Ureter (tissue), 1 donor: ENCODE data around the gene NOP56. TPM values are rescaled to one million over a fixed set of nuclear protein-coding genes. Genes with fewer than 3 reads are reported as not detected.

Experiments used
- DNase-seq: peaks from one replicate; pipeline ENCODE4 v3.0.0-alpha.2; 2020; ENCODE audit warnings: low spot score
- total RNA-seq: library from RNA; stranded (reverse); gene quantifications from one replicate; pipeline ENCODE4 v1.2.4, GENCODE V29; 2023
- donor health status: DM: yes; HTN: yes; CAD: no.

NOP56 gene
- total RNA-seq, 1 donor from 2014 or later: 179 TPM

DNA sequence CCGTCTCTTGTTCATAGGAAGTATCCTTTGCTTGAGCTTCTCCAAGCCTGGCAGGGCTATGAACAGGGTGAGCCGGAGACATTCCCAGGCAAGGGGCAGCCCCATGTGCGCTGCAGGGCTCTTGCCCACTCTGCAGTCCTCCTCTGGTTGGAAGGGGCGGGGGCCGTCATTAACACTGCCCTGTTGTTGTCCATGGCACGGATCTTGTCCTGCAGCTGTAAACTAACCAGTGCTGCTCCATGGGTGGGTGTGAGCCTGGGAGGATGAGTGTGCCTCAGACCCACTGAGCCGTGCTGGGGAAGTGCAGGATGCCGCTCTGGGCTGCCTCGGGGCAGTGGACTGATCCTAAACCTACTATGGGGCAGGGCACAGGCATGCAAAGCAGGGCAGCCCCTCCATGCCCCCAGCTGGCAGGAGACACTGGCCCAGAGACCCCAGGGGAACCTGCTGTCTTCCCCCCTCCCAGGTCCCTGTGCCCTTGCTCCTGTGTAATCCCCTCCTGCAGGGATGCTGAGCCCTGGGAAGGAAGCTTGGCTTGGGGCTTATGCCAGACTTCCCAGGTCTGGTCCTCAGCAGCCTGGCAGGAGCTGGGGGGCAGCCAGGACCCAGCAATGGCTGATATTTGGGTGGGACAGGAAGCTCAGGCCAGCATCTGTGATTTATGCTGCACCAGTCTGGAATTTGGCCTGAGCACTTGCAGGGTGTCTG, 48.6 kb downstream of the NOP56 start:
- DNase-seq: peak; percentile 32

DNA sequence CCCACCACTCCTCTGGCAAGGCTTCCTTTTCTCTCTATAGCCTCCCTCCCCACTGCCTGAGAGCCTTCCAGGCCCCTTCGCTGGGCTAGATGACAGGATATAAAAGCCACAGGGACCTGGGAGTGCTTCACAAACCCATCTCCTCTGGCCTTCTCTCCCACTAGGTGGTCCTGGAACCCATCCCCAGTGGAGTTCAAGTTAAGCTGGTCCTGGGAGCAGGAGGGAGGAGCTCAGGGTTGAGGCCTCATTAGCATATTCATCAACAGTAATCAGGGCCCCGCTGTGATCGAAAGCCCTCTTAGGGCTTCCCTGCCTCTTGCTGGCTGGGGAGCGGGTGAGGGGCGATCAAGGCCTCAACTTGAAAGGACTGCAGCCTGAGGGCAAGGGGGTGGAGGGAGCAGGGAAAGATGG, 49.2 kb downstream of the NOP56 start:
- peak; percentile 22 for DNase-seq

GRCh38 chr20:2703716-2704475, 51.5 kb downstream of the NOP56 start:
- peak; percentile 29 for DNase-seq

DNA sequence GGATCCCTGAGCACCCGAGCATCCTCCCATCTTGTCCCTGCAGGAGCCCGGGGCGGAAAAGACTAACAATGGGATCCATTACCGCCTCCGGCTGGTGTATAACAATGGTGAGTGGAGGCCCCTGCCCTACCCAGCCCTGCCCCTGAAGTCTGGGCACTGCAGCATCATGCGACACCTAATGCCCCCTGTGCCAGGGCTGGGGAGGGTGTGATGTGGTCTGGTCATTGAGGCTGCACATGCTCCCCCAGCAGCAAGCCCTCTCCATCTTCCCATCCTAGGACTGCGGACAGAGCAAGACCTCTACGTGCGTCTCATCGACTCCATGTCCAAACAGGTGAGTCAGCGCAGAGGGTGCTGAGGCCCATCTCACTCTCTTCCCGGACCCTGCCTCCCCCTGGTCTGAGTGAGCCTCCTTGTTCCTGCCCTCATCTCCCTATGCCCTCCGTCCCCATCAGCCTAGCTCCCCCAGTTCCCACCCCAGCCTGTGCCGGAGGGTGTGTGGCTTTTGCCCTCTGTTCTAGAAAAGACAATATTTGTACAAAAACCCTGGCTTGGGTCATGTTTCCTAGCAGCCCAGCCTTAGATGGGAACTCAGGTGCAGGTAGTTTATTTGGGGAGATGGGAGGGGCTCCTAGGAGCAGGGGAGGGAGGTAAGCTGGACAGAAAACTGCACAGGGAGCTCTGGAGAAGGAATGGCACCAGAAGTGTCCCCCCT, 53.7 kb downstream of the NOP56 start:
- peak; percentile 29 for DNase-seq

DNA sequence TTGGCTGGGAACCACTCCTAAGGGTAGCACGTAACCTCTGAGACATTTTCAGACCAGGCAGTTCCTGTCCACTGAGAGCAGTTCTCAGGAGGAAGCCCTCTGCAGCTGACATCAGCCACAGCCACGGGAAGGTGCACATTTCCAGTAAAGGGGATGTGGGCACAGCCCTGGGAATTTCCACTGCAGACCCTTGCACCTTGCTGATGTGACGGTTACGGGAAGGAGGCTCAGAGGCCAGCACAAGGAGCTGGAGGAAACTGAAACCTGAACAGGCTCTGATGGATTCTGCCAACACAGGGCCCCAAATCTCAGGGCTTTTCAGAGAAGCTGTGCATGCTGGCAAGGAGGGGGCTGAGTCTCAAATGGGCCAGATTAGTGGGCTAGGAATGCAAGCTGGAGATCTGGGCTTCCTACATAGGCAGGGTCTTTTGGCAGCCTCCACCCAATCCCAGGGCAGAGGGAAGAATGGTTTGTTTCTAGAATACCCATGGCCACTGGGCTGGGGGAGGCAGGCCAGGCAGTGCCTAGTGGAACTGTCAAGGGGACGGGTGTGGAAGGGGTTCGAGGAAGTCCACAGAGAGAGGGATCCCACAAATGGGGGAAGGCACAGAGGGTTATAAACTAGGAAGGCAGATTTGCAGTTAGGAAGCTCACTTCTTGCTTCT, 54.4 kb downstream of the NOP56 start:
- peak; percentile 29 for DNase-seq

GRCh38 chr20:2707353-2708072, 55.1 kb downstream of the NOP56 start:
- DNase-seq: peak; percentile 35

Other genes starting within 250 kb of the NOP56 start
- 130 TPM for gene SNRPB, start 181.8 kb upstream of the NOP56 start, total RNA-seq
- 13.1 TPM for gene ZNF343, start 143.7 kb upstream of the NOP56 start, total RNA-seq
- not detected for gene TMC2, start 116.1 kb upstream of the NOP56 start, total RNA-seq
- gene IDH3B, start 11.6 kb downstream of the NOP56 start, total RNA-seq: 79.8 TPM
- 30.3 TPM for gene EBF4, start 40.1 kb downstream of the NOP56 start, total RNA-seq
- 3.0 TPM for gene CPXM1, start 148.0 kb downstream of the NOP56 start, total RNA-seq
- not detected for gene C20orf141, start 162.4 kb downstream of the NOP56 start, total RNA-seq
- gene TMEM239, start 163.7 kb downstream of the NOP56 start, total RNA-seq: not detected
- gene PCED1A, start 188.0 kb downstream of the NOP56 start, total RNA-seq: 53.5 TPM
- 38.0 TPM for gene VPS16, start 188.1 kb downstream of the NOP56 start, total RNA-seq
- gene PTPRA, start 220.8 kb downstream of the NOP56 start, total RNA-seq: 79.5 TPM